HCT116 (cell line): ENCODE data around the gene WNT2. TPM values are rescaled to one million over a fixed set of nuclear protein-coding genes. Genes with fewer than 3 reads are reported as not detected.

ENCODE experiments used
- ATAC-seq: fragments of 200-7000 bp; cut with Tn5 transposase; 2 replicates; pipeline ENCODE4 v1.9.1; 2020; ENCODE audit warnings: mild to moderate bottlenecking, moderate library complexity
- BruUV-seq: library from RNA; stranded (reverse); fragments of 400-500 nt; replicated peaks from 2 replicates; lab custom pipeline; 2021; lab: Mats Ljungman, UMichigan
- CTCF ChIA-PET: fragments of 300-600 bp; sonication (Branson Sonifier 250); formaldehyde crosslinking; loops from one replicate; lab custom pipeline; 2021; ENCODE audit warnings: antibody characterized with exemption; lab: Charles Lee
- POLR2A ChIA-PET: fragments of 300-600, 350-600 bp; sonication (Branson Sonifier 250); formaldehyde crosslinking; loops from one replicate; lab custom pipeline; 2021; ENCODE audit warnings: antibody characterized with exemption; lab: Charles Lee
- RAD21 ChIA-PET, 2 experiments: fragments of 300-600 bp; sonication (Branson Sonifier 250); formaldehyde crosslinking; loops; one replicate each; lab custom pipeline; 2023; ENCODE audit warnings: low total read pairs in 2 of 2; ENCODE audit not compliant: uncharacterized antibody in 2 of 2, unreplicated experiment in 2 of 2, low non-redundant PET in 1 of 2; lab: Charles Lee
- DNase-seq: peaks from one replicate; pipeline ENCODE4 v3.0.0-alpha.2; 2010; ENCODE audit warnings: low read depth, low spot score
- H2AFZ ChIP-seq: fragments of 200-600 bp; shearing (Covaris generic), sonication (generic); 2 replicates; pipeline ENCODE4 v1.6.1; 2017; ENCODE audit warnings: low read depth, mixed run types, mixed read lengths, antibody characterized with exemption, low read length; ENCODE audit not compliant: poor library complexity, severe bottlenecking
- H3K27ac ChIP-seq: 2 replicates; pipeline ENCODE4 v1.5.1; 2012; ENCODE audit warnings: low read depth, low read length
- H3K27me3 ChIP-seq: fragments of 200-600 bp; sonication (generic); 2 replicates; pipeline ENCODE4 v1.6.1; 2016; ENCODE audit warnings: mixed run types, low read length, mixed read lengths; ENCODE audit not compliant: insufficient read depth
- H3K36me3 ChIP-seq, 2 experiments: fragments of 200-500 bp in 1 of 2; fragments of 200-600 bp in 1 of 2; sonication (Bioruptor generic) in 1 of 2; sonication (generic) in 1 of 2; 2 replicates each; pipeline versions ENCODE4 v1.5.1 to v1.6.1; 2014 to 2016; ENCODE audit warnings: low read length in 2 of 2, inconsistent platforms in 1 of 2, mixed read lengths in 1 of 2, mixed run types in 1 of 2; ENCODE audit not compliant: insufficient read depth in 2 of 2, control insufficient read depth in 1 of 2
- H3K4me1 ChIP-seq, 2 experiments: fragments of 200-600 bp in 1 of 2; sonication (generic) in 1 of 2; 2 replicates each; pipeline versions ENCODE4 v1.5.1 to v1.6.1; 2012 to 2017; ENCODE audit warnings: low read length in 2 of 2, inconsistent platforms in 1 of 2, mild to moderate bottlenecking in 1 of 2, mixed read lengths in 1 of 2, mixed run types in 1 of 2, moderate library complexity in 1 of 2; ENCODE audit not compliant: insufficient read depth in 2 of 2, control insufficient read depth in 1 of 2
- H3K4me2 ChIP-seq: fragments of 200-600 bp; sonication (generic); 2 replicates; pipeline ENCODE4 v1.6.1; 2017; ENCODE audit warnings: mixed run types, low read length, mixed read lengths
- H3K4me3 ChIP-seq, 2 experiments: fragments of 200-600 bp in 1 of 2; sonication (generic) in 1 of 2; replicated peaks in 1 of 2; 2 replicates each; pipeline ENCODE4 v1.5.1; 2011 to 2016; ENCODE audit warnings: low read length in 2 of 2, control low read depth in 1 of 2, low read depth in 1 of 2, mild to moderate bottlenecking in 1 of 2, mixed read lengths in 1 of 2, mixed run types in 1 of 2
- H3K79me2 ChIP-seq: fragments of 200-600 bp; sonication (generic); 2 replicates; pipeline ENCODE4 v1.6.1; 2017; ENCODE audit warnings: mild to moderate bottlenecking, mixed run types, low read length, moderate library complexity, mixed read lengths; ENCODE audit not compliant: insufficient read depth
- H3K9ac ChIP-seq: fragments of 200-600 bp; sonication (generic); 2 replicates; pipeline ENCODE4 v1.6.1; 2016; ENCODE audit warnings: low read length, mixed read lengths
- H3K9me2 ChIP-seq: fragments of 200-600 bp; sonication (generic), shearing (Covaris generic); 2 replicates; pipeline ENCODE4 v1.6.1; 2017; ENCODE audit warnings: mixed run types, mild to moderate bottlenecking, moderate library complexity; ENCODE audit not compliant: insufficient read depth
- H3K9me3 ChIP-seq, 2 experiments: fragments of 200-500 bp in 1 of 2; fragments of 200-600 bp in 1 of 2; sonication (Bioruptor generic) in 1 of 2; sonication (generic) in 1 of 2; 2 replicates each; pipeline ENCODE4 v1.6.1; 2014 to 2017; ENCODE audit warnings: low read length in 2 of 2, mixed read lengths in 2 of 2, inconsistent platforms in 1 of 2, low read depth in 1 of 2, mild to moderate bottlenecking in 1 of 2, mixed run types in 1 of 2, moderate library complexity in 1 of 2; ENCODE audit not compliant: control insufficient read depth in 1 of 2, insufficient read depth in 1 of 2
- H4K20me1 ChIP-seq: fragments of 200-600 bp; sonication (generic), shearing (Covaris generic); 2 replicates; pipeline ENCODE4 v1.6.1; 2017; ENCODE audit warnings: mixed run types, mild to moderate bottlenecking, moderate library complexity; ENCODE audit not compliant: insufficient read depth
- EZH2 ChIP-seq: fragments of 200-600 bp; sonication (generic); IDR thresholded peaks from 2 replicates; pipeline ENCODE4 v1.6.1; 2017; ENCODE audit warnings: antibody characterized with exemption, mixed run types
- EZH2phosphoT487 ChIP-seq: fragments of 200-600 bp; IDR thresholded peaks from 2 replicates; pipeline ENCODE4 v1.6.1; 2018; ENCODE audit warnings: antibody characterized with exemption, borderline replicate concordance
- FOSL1 ChIP-seq: IDR thresholded peaks from 2 replicates; pipeline ENCODE4 v1.6.1; 2012; ENCODE audit warnings: low read depth
- MAX ChIP-seq: IDR thresholded peaks from 2 replicates; pipeline ENCODE4 v1.6.1; 2012
- POLR2A ChIP-seq: IDR thresholded peaks from 2 replicates; pipeline ENCODE4 v1.7.0; 2011; ENCODE audit warnings: borderline replicate concordance; ENCODE audit not compliant: insufficient read depth, insufficient read length; ENCODE audit errors: extremely low read depth
- REST ChIP-seq: IDR thresholded peaks from 2 replicates; pipeline ENCODE4 v1.6.1; 2012; ENCODE audit warnings: low read depth
- SIN3A ChIP-seq: IDR thresholded peaks from 2 replicates; pipeline ENCODE4 v1.6.1; 2012; ENCODE audit warnings: low read depth
- SP1 ChIP-seq: IDR thresholded peaks from 2 replicates; pipeline ENCODE4 v1.6.1; 2012; ENCODE audit warnings: low read depth
- ZBTB33 ChIP-seq: IDR thresholded peaks from 2 replicates; pipeline ENCODE4 v1.6.1; 2011; ENCODE audit warnings: mild to moderate bottlenecking, low read length, moderate library complexity; ENCODE audit not compliant: insufficient replicate concordance; ENCODE audit errors: extremely low read depth
- intact Hi-C: fragments of 100-400 bp; cut with micrococcal nuclease; formaldehyde crosslinking; loops from 2 replicates; pipeline ENCODE4 v1.10.0; 2022
- total RNA-seq: library from RNA; stranded (reverse); gene quantifications from one replicate; pipeline ENCODE4 v1.2.1, GENCODE V29; 2021; ENCODE audit not compliant: unreplicated experiment

Gene WNT2
- total RNA-seq, 1 experiment from 2014 or later: 0.12 TPM

GRCh38 chr7:117273325-117273724, 49.5 kb downstream of the WNT2 start (continued):
- TF ChIP-seq REST (no peak), MAX (no peak), FOSL1 (no peak), EZH2phosphoT487 (no peak)

DNA sequence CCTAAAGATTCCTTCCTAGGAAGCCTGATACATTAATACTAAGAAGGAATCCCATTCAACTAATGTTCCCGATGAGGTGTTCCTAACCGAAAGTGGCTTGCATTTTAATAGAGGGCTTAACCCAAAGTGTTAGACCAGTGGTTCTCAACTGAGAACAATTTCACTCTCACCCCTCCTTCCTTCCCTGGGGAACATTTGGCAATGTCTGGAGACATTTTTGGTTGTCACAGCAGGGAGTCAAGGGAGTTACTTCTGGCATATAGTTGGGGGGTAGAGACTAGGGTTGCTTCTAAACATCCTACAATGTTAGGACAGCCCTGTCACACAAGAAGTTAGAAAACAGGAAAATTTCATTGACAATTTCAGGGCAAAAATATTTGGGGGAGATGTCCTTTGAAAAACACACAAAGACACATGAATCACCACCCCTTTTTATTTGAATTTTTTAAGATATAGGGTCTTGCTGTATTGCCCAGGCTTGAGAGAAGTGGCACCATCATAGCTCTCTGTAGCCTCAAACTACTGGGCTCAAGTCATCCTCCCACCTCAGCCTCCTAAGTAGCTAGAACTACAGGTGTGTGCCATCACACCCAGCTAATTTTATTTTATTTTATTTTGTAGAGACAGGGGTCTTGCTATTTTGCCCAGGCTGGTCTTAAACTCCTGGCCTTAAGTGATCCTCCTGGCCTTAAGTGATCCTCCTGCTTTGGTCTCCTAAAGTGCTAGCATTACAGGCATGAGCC, 50.7 kb downstream of the WNT2 start:
- Histone ChIP-seq H3K27ac (no peak overlapping the region), H3K4me2 (no peak overlapping the region), H2AFZ (no peak overlapping the region), H4K20me1 (no peaks in the 10 kb centered on the region), H3K27me3 (no peaks in the 10 kb centered on the region), H3K9me2 (0 out of 2 replicates have a peak, but pooled peaks cover 4% of the 10 kb centered on the region), H3K4me1 (peaks cover 0 to 8% of the 10 kb centered on the region in 2 experiments; a peak in 1 of 4 replicates), H3K9ac (no peak overlapping the region), H3K79me2 (no peaks in the 10 kb centered on the region), H3K4me3 (no peak overlapping the region), H3K36me3 (no peaks in the 10 kb centered on the region), H3K9me3 (no peaks in the 10 kb centered on the region)
- intact Hi-C loops: no loop called here
- ATAC-seq (no peak), DNase-seq (no peak)
- POLR2A ChIA-PET: no interaction called here
- RAD21 ChIA-PET: no interaction called here
- no TSS peak for BruUV-seq
- CTCF ChIA-PET: interaction anchor here (1.1 kb wide), 1 partner anchor 443 kb away, joined by 3 read pairs; no protein-coding TSS in a partner anchor
- TF ChIP-seq MAX (no peak), SP1 (no peak), EZH2phosphoT487 (no peak), SIN3A (no peak), EZH2 (no peak), POLR2A (no peak), ZBTB33 (no peak)
